ENCODE results near the gene TBX21.

The TBX21 gene

GRCh38 chr17:47714773-47715396 is 18.2 kb upstream of the TBX21 start:
- DNase-seq (ENCODE audit: low read depth in 2 of 2) = no peak

GRCh38 chr17:47715669-47716325 is 17.2 kb upstream of the TBX21 start:
- no peak for DNase-seq (ENCODE audit: low read depth in 2 of 2)

- no peak for DNase-seq (ENCODE audit: low read depth in 2 of 2)
Observed at GRCh38 chr17:47716375-47716774, 16.7 kb upstream of the TBX21 start.

- no peak for DNase-seq (ENCODE audit: low read depth in 2 of 2)
Observed at GRCh38 chr17:47717261-47717697, 15.8 kb upstream of the TBX21 start.

- no peak for DNase-seq (ENCODE audit: low read depth in 2 of 2)
Observed at GRCh38 chr17:47717979-47718621, 14.9 kb upstream of the TBX21 start.

GRCh38 chr17:47718634-47719405 is 14.2 kb upstream of the TBX21 start:
- DNase-seq (ENCODE audit: low read depth in 2 of 2) = no peak

- DNase-seq (ENCODE audit: low read depth in 2 of 2) = peak; percentile 49 to 57
Observed at GRCh38 chr17:47719411-47720152, 13.5 kb upstream of the TBX21 start.

- DNase-seq (ENCODE audit: low read depth in 2 of 2) = no peak
Observed at GRCh38 chr17:47720196-47720595, 12.8 kb upstream of the TBX21 start.

GRCh38 chr17:47720754-47721533 is 12.1 kb upstream of the TBX21 start:
- DNase-seq (ENCODE audit: low read depth in 2 of 2) = no peak

- DNase-seq (ENCODE audit: low read depth in 2 of 2) = no peak
Observed at GRCh38 chr17:47721725-47722124, 11.3 kb upstream of the TBX21 start.

GRCh38 chr17:47724705-47725104 is 8.3 kb upstream of the TBX21 start:
- DNase-seq (ENCODE audit: low read depth in 2 of 2) = no peak

GRCh38 chr17:47725446-47726111 is 7.5 kb upstream of the TBX21 start:
- DNase-seq (ENCODE audit: low read depth in 2 of 2) = no peak

- DNase-seq (ENCODE audit: low read depth in 2 of 2) = no peak
Observed at GRCh38 chr17:47726796-47727703, 6.0 kb upstream of the TBX21 start.

GRCh38 chr17:47727704-47728036 is 5.4 kb upstream of the TBX21 start:
- no peak for DNase-seq (ENCODE audit: low read depth in 2 of 2)

GRCh38 chr17:47728214-47728877 is 4.7 kb upstream of the TBX21 start:
- DNase-seq (ENCODE audit: low read depth in 2 of 2) = no peak

- no peak for DNase-seq (ENCODE audit: low read depth in 2 of 2)
Observed at GRCh38 chr17:47729476-47729875, 3.6 kb upstream of the TBX21 start.

- DNase-seq (ENCODE audit: low read depth in 2 of 2) = no peak
Observed at GRCh38 chr17:47730681-47731080, 2.4 kb upstream of the TBX21 start.

- DNase-seq (ENCODE audit: low read depth in 2 of 2) = no peak
Observed at GRCh38 chr17:47731396-47731795, 1.6 kb upstream of the TBX21 start.
